SK-N-SH (cell line): Measurements from ENCODE around the gene CRTC3. TPM values are rescaled to one million over a fixed set of nuclear protein-coding genes. Genes with fewer than 3 reads are reported as not detected.
A peak's percentile ranks its signal among the peaks of the same experiment; 100 is the strongest.
"Not testable (repeated sequence)": the region's sequence is repeated elsewhere in the genome, so short reads cannot be mapped to it uniquely, and the experiment has no call there.

Experiments
- CTCF ChIA-PET: fragments of 300-600, 350-600 bp; formaldehyde crosslinking; extraction: SDS; loops from one replicate; lab custom pipeline; 2021; lab: Yijun Ruan, JAX
- POLR2A ChIA-PET: fragments of 350-600 bp; sonication (Branson Sonifier 250); formaldehyde crosslinking; extraction: SDS; loops from one replicate; lab custom pipeline; 2020; ENCODE audit warnings: antibody characterized with exemption, inconsistent platforms; lab: Yijun Ruan, JAX
- DNase-seq: peaks from one replicate; pipeline ENCODE4 v3.0.0; 2012
- H2AFZ ChIP-seq: fragments of 200-600 bp; sonication (generic); 2 replicates; pipeline ENCODE4 v1.8.1; 2016; ENCODE audit warnings: antibody characterized with exemption, mild to moderate bottlenecking, low read depth
- H3F3A ChIP-seq: fragments of 200-600 bp; sonication (generic); replicated peaks from 2 replicates; pipeline ENCODE3; 2016; ENCODE audit warnings: antibody characterized with exemption, mild to moderate bottlenecking; ENCODE audit not compliant: insufficient read depth
- H3K27ac ChIP-seq, 2 experiments: fragments of 200-500 bp in 1 of 2; fragments of 200-600 bp in 1 of 2; sonication (Bioruptor generic) in 1 of 2; sonication (generic), shearing (Covaris generic) in 1 of 2; 2 replicates each; pipeline versions ENCODE4 v1.5.1 to v1.6.1; 2014 to 2016; ENCODE audit warnings: low read depth in 2 of 2, inconsistent platforms in 1 of 2, low read length in 1 of 2, mild to moderate bottlenecking in 1 of 2, mixed read lengths in 1 of 2
- H3K27me3 ChIP-seq: fragments of 200-600 bp; sonication (generic), shearing (Covaris generic); 2 replicates; pipeline ENCODE4 v1.6.1; 2016; ENCODE audit warnings: mixed run types; ENCODE audit not compliant: insufficient read depth
- H3K36me3 ChIP-seq, 2 experiments: fragments of 200-500 bp in 1 of 2; fragments of 200-600 bp in 1 of 2; sonication (Bioruptor generic) in 1 of 2; sonication (generic) in 1 of 2; replicated peaks in 1 of 2; 2 replicates each; pipeline versions ENCODE3 to v1.5.1; 2014 to 2016; ENCODE audit warnings: low read length in 1 of 2, mild to moderate bottlenecking in 1 of 2; ENCODE audit not compliant: insufficient read depth in 2 of 2, control insufficient read depth in 1 of 2
- H3K4me1 ChIP-seq, 2 experiments: fragments of 200-500 bp in 1 of 2; fragments of 200-600 bp in 1 of 2; sonication (Bioruptor generic) in 1 of 2; sonication (generic), shearing (Covaris generic) in 1 of 2; 2 replicates each; pipeline versions ENCODE4 v1.5.1 to v1.6.1; 2014 to 2016; ENCODE audit warnings: low read depth in 1 of 2, low read length in 1 of 2, mixed run types in 1 of 2; ENCODE audit not compliant: insufficient read depth in 2 of 2, control insufficient read depth in 1 of 2
- H3K4me2 ChIP-seq: fragments of 200-600 bp; sonication (generic), shearing (Covaris generic); 2 replicates; pipeline ENCODE4 v1.6.1; 2017; ENCODE audit warnings: mixed run types
- H3K4me3 ChIP-seq, 2 experiments: fragments of 200-500 bp in 1 of 2; fragments of 200-600 bp in 1 of 2; sonication (Bioruptor generic) in 1 of 2; sonication (generic), shearing (Covaris generic) in 1 of 2; 2 replicates each; pipeline versions ENCODE4 v1.5.1 to v1.8.1; 2014 to 2016; ENCODE audit warnings: low read depth in 2 of 2, inconsistent platforms in 1 of 2, low read length in 1 of 2, mild to moderate bottlenecking in 1 of 2, mixed read lengths in 1 of 2, moderate library complexity in 1 of 2
- H3K79me2 ChIP-seq: fragments of 200-600 bp; sonication (generic); 2 replicates; pipeline ENCODE4 v1.8.1; 2017; ENCODE audit warnings: mild to moderate bottlenecking; ENCODE audit not compliant: insufficient read depth
- H3K9ac ChIP-seq: fragments of 200-600 bp; sonication (generic); 2 replicates; pipeline ENCODE4 v1.6.1; 2017; ENCODE audit warnings: mixed run types
- H3K9me2 ChIP-seq: fragments of 200-600 bp; sonication (generic); 2 replicates; pipeline ENCODE4 v1.6.1; 2017; ENCODE audit warnings: mixed run types
- H3K9me3 ChIP-seq: fragments of 200-600 bp; sonication (generic); 2 replicates; pipeline ENCODE4 v1.6.1; 2017; ENCODE audit warnings: mixed run types, mild to moderate bottlenecking, moderate library complexity
- H4K20me1 ChIP-seq: fragments of 200-600 bp; sonication (generic); 2 replicates; pipeline ENCODE4 v1.6.1; 2017; ENCODE audit warnings: mild to moderate bottlenecking, mixed run types; ENCODE audit not compliant: insufficient read depth
- ELF1 ChIP-seq: IDR thresholded peaks from 2 replicates; pipeline ENCODE4 v1.4.0; 2012
- FOSL2 ChIP-seq: IDR thresholded peaks from 2 replicates; pipeline ENCODE4 v1.4.0; 2012; ENCODE audit warnings: low read depth, mild to moderate bottlenecking, moderate library complexity, borderline replicate concordance
- JUND ChIP-seq: IDR thresholded peaks from 2 replicates; pipeline ENCODE4 v1.4.0; 2012
- NRF1 ChIP-seq: IDR thresholded peaks from 2 replicates; pipeline ENCODE4 v1.6.1; 2012; ENCODE audit warnings: low read depth, mild to moderate bottlenecking, low read length
- POLR2AphosphoS5 ChIP-seq: IDR thresholded peaks from 2 replicates; pipeline ENCODE4 v1.6.1; 2012; ENCODE audit warnings: low read depth, low read length
- TEAD4 ChIP-seq: IDR thresholded peaks from 2 replicates; pipeline ENCODE4 v1.4.0; 2012; ENCODE audit warnings: mild to moderate bottlenecking, borderline replicate concordance; ENCODE audit not compliant: insufficient read depth
- USF1 ChIP-seq: IDR thresholded peaks from 2 replicates; pipeline ENCODE4 v1.4.0; 2012; ENCODE audit warnings: low read depth, borderline replicate concordance
- WGBS: methylation state at CpG from one replicate; pipeline ENCODE4 v1.1.6; 2017; ENCODE audit warnings: low lambda C conversion rate; 5-methylcytosine and 5-hydroxymethylcytosine counted together
- polyA plus RNA-seq, 3 experiments: library from polyadenylated mRNA; depleted of rRNA; stranded (reverse); fragments of >200 nt; gene quantifications; 2 replicates each; pipeline ENCODE4 v1.2.3, GENCODE V29; 2012

Gene CRTC3
- polyA plus RNA-seq, 1 of the 3 experiments (the other 2 are of a cell fraction): 16.7 TPM

GRCh38 chr15:90670631-90671030 is 140.9 kb downstream of the CRTC3 start:
- 94% methylated on average over 8 of the region's 8 CpGs for WGBS
- H3K27ac ChIP-seq, H3K9ac ChIP-seq, H3K4me2 ChIP-seq, H3K79me2 ChIP-seq, POLR2A ChIA-PET, H3K9me3 ChIP-seq, H3K27me3 ChIP-seq, H3K4me3 ChIP-seq, H3K4me1 ChIP-seq, DNase-seq, H2AFZ ChIP-seq, H3K36me3 ChIP-seq, H3K9me2 ChIP-seq, H3F3A ChIP-seq, H4K20me1 ChIP-seq: not testable (repeated sequence)
- CTCF ChIA-PET: interaction anchor here (1.0 to 2.0 kb wide), 2 partner anchors 14 to 23 kb away, joined by 3 to 4 read pairs; no protein-coding TSS in a partner anchor

GRCh38 chr15:90671216-90671615 is 141.5 kb downstream of the CRTC3 start:
- 81% methylated on average over 4 of the region's 4 CpGs for WGBS
- Histone ChIP-seq H2AFZ (no peak overlapping the region), H3K9ac (no peak overlapping the region), H3K4me1 (peaks cover 0 to 7% of the 10 kb centered on the region in 2 experiments; a peak in 1 of 4 replicates), H3F3A (peaks cover 6% of the 10 kb centered on the region), H4K20me1 (no peaks in the 10 kb centered on the region), H3K9me3 (no peaks in the 10 kb centered on the region), H3K79me2 (no peaks in the 10 kb centered on the region), H3K4me3 (no peak overlapping the region), H3K27ac (no peak overlapping the region), H3K36me3 (no peaks in the 10 kb centered on the region), H3K4me2 (no peak overlapping the region), H3K27me3 (no peaks in the 10 kb centered on the region), H3K9me2 (no peaks in the 10 kb centered on the region)
- DNase-seq: no peak
- CTCF ChIA-PET: interaction anchor here (2.0 kb wide), 1 partner anchor 23 kb away, joined by 4 read pairs; no protein-coding TSS in a partner anchor
- POLR2A ChIA-PET: no interaction called here
- TF ChIP-seq ELF1 (no peak), POLR2AphosphoS5 (no peak), NRF1 (no peak)

GRCh38 chr15:90673357-90673756 is 143.6 kb downstream of the CRTC3 start:
- H3K9me3 ChIP-seq, H3K4me3 ChIP-seq, H3K4me2 ChIP-seq, H3K79me2 ChIP-seq, H3K4me1 ChIP-seq, H3K27me3 ChIP-seq, H3F3A ChIP-seq, H3K9me2 ChIP-seq, POLR2A ChIA-PET, H4K20me1 ChIP-seq, H3K27ac ChIP-seq, H3K9ac ChIP-seq, CTCF ChIA-PET, DNase-seq, H2AFZ ChIP-seq, H3K36me3 ChIP-seq: not testable (repeated sequence)
- 93% methylated on average over 10 of the region's 10 CpGs for WGBS

GRCh38 chr15:90674476-90674875 is 144.8 kb downstream of the CRTC3 start:
- Histone ChIP-seq H3K27me3 (no peaks in the 10 kb centered on the region), H3K4me2 (no peak overlapping the region), H3K4me3 (no peak overlapping the region), H3K36me3 (no peaks in the 10 kb centered on the region), H3K79me2 (no peaks in the 10 kb centered on the region), H3K9ac (no peak overlapping the region), H2AFZ (no peak overlapping the region), H3K27ac (no peak overlapping the region), H3K9me2 (no peaks in the 10 kb centered on the region), H3F3A (peaks cover 4% of the 10 kb centered on the region), H4K20me1 (no peaks in the 10 kb centered on the region), H3K4me1 (no peaks in the 10 kb centered on the region), H3K9me3 (no peaks in the 10 kb centered on the region)
- 70% methylated on average over 3 of the region's 3 CpGs for WGBS
- ChIA-PET POLR2A (no interaction called here), CTCF (no interaction called here)
- DNase-seq: no peak
- TF ChIP-seq USF1 (no peak), FOSL2 (peak; percentile 49; the same call in 1 of the 2 replicates), TEAD4 (no peak), JUND (0 out of 2 replicates have a peak, but pooled peaks have one; percentile 16)
